DND-41 (cell line): ENCODE data around the gene RAB20.

Source experiments
- CTCF ChIP-seq: IDR thresholded peaks from 2 replicates; pipeline ENCODE4 v1.5.1; 2012; ENCODE audit warnings: borderline replicate concordance, low read length, moderate library complexity, mild to moderate bottlenecking; ENCODE audit not compliant: poor library complexity, severe bottlenecking; ENCODE audit errors: extremely low read depth
- EZH2 ChIP-seq: IDR thresholded peaks from 3 replicates; pipeline ENCODE4 v1.6.1; 2012; ENCODE audit warnings: borderline replicate concordance, low read depth, mild to moderate bottlenecking, moderate library complexity, low read length, inconsistent platforms; ENCODE audit not compliant: severe bottlenecking

GRCh38 chr13:110590577-110590976, 29.1 kb upstream of the RAB20 start:
- TF ChIP-seq CTCF (no peak), EZH2 (no peak)
